Endodermal cell (in vitro differentiated cells): Measurements from ENCODE around the gene ABCB1. TPM values are rescaled to one million over a fixed set of nuclear protein-coding genes. Genes with fewer than 3 reads are reported as not detected.

Source experiments
- DNase-seq: peaks from one replicate; pipeline ENCODE4 v3.0.0-alpha.2; 2017
- H3K27ac ChIP-seq: 2 replicates; pipeline ENCODE4 v1.5.1; 2013; ENCODE audit warnings: mild to moderate bottlenecking, low read depth, low read length, moderate library complexity
- H3K27me3 ChIP-seq: 2 replicates; pipeline ENCODE4 v1.6.1; 2013; ENCODE audit warnings: mild to moderate bottlenecking, low read length, moderate library complexity; ENCODE audit not compliant: insufficient read depth, control insufficient read depth, poor library complexity, severe bottlenecking
- H3K36me3 ChIP-seq: 2 replicates; pipeline ENCODE4 v1.7.0; 2013; ENCODE audit warnings: mild to moderate bottlenecking, low read length, moderate library complexity; ENCODE audit not compliant: control insufficient read depth, insufficient read depth
- H3K4me1 ChIP-seq: one replicate; pipeline ENCODE4 v1.7.0; 2013; ENCODE audit warnings: low read length; ENCODE audit not compliant: control insufficient read depth, insufficient read depth
- H3K4me3 ChIP-seq: 2 replicates; pipeline ENCODE4 v1.5.1; 2013; ENCODE audit warnings: mild to moderate bottlenecking, low read length, moderate library complexity
- H3K9ac ChIP-seq: 2 replicates; pipeline ENCODE4 v1.6.1; 2013; ENCODE audit warnings: mild to moderate bottlenecking, low read length, moderate library complexity; ENCODE audit not compliant: poor library complexity, severe bottlenecking; ENCODE audit errors: extremely low read depth
- H3K9me3 ChIP-seq: 2 replicates; pipeline ENCODE4 v1.6.1; 2013; ENCODE audit warnings: mild to moderate bottlenecking, low read length, moderate library complexity; ENCODE audit not compliant: control insufficient read depth
- H3K27ac Mint-ChIP-seq: 2 replicates; pipeline ENCODE4 v1.8.0; 2020; ENCODE audit warnings: mixed read lengths
- H3K27me3 Mint-ChIP-seq: 2 replicates; pipeline ENCODE4 v1.8.0; 2021; ENCODE audit warnings: mild to moderate bottlenecking, mixed read lengths; ENCODE audit not compliant: insufficient read depth
- H3K36me3 Mint-ChIP-seq: 2 replicates; pipeline ENCODE4 v1.8.0; 2020; ENCODE audit warnings: low read depth, mixed read lengths
- H3K4me1 Mint-ChIP-seq: 2 replicates; pipeline ENCODE4 v1.8.0; 2020; ENCODE audit warnings: mixed read lengths
- H3K4me3 Mint-ChIP-seq: 2 replicates; pipeline ENCODE4 v1.8.0; 2020; ENCODE audit warnings: mild to moderate bottlenecking, moderate library complexity, mixed read lengths
- H3K9me3 Mint-ChIP-seq: 2 replicates; pipeline ENCODE4 v1.8.0; 2020; ENCODE audit warnings: mild to moderate bottlenecking, mixed read lengths
- CTCF ChIP-seq: fragments of 200-600 bp; sonication (generic); conservative IDR thresholded peaks from 2 replicates; pipeline ENCODE4 v1.5.0; 2021; ENCODE audit warnings: antibody characterized with exemption, mild to moderate bottlenecking
- WGBS, 2 experiments: methylation state at CpG; one replicate each; pipeline versions ENCODE4 v1.1.5 to v1.1.7; 2013; ENCODE audit warnings: missing lambda C conversion rate in 2 of 2, mixed read lengths in 1 of 2; ENCODE audit not compliant: insufficient coverage in 1 of 2, insufficient read length in 1 of 2; 5-methylcytosine and 5-hydroxymethylcytosine counted together
- total RNA-seq, 2 donors: library from RNA; stranded (reverse); fragmentation: NEBNext Ultra II Directional in 1 of 2; extraction: Animal tissue kit (Norgen Biotek cat#: 25700) in 1 of 2; gene quantifications; 2 replicates in 1 of 2; 3 replicates in 1 of 2; pipeline ENCODE4 v1.2.1, GENCODE V29; 2021

Gene ABCB1
- total RNA-seq, 2 donors from 2014 or later, result 0.07 TPM; not detected in 1

- Histone ChIP-seq H3K27ac (no peak overlapping the region), H3K9me3 (no peaks in the 10 kb centered on the region), H3K4me1 (peaks cover 11% of the 10 kb centered on the region), H3K36me3 (no peaks in the 10 kb centered on the region), H3K4me3 (no peak overlapping the region), H3K27me3 (no peaks in the 10 kb centered on the region), H3K9ac (no peak overlapping the region)
- Mint-ChIP-seq H3K9me3 (no peaks in the 10 kb centered on the region), H3K4me1 (peaks cover 28% of the 10 kb centered on the region), H3K4me3 (no peak overlapping the region), H3K27me3 (no peaks in the 10 kb centered on the region), H3K27ac (no peak overlapping the region), H3K36me3 (no peaks in the 10 kb centered on the region)
- no peak for DNase-seq
- WGBS, 2 experiments, result 70% methylated on average over 1 of the region's 1 CpG; no CpG with 5 or more reads in 1 of the 2 experiments
- TF ChIP-seq CTCF, result no peak
Observed at GRCh38 chr7:87511510-87511909, 89.2 kb downstream of the ABCB1 start.

GRCh38 chr7:87510411-87510875 is 90.2 kb downstream of the ABCB1 start:
- H3K27ac Mint-ChIP-seq, result no peak overlapping the region

GRCh38 chr7:87507446-87507845 is 93.2 kb downstream of the ABCB1 start:
- H3K27me3 ChIP-seq, result no peaks in the 10 kb centered on the region
- H3K4me3 Mint-ChIP-seq, result no peak overlapping the region
- no peak overlapping the region for H3K4me3 ChIP-seq
- peak; percentile 66 for DNase-seq
- no peak overlapping the region for H3K27ac ChIP-seq
- H3K27ac Mint-ChIP-seq, result no peak overlapping the region
- peaks cover 28% of the 10 kb centered on the region for H3K4me1 Mint-ChIP-seq
- H3K36me3 Mint-ChIP-seq, result no peaks in the 10 kb centered on the region
- H3K9ac ChIP-seq, result no peak overlapping the region
- WGBS, 2 experiments, result 35 to 38% methylated on average over 3 of the region's 3 CpGs
- no peaks in the 10 kb centered on the region for H3K27me3 Mint-ChIP-seq
- no peaks in the 10 kb centered on the region for H3K9me3 Mint-ChIP-seq
- no peaks in the 10 kb centered on the region for H3K9me3 ChIP-seq
- TF ChIP-seq CTCF, result peak; percentile 75
- peaks cover 11% of the 10 kb centered on the region for H3K4me1 ChIP-seq
- no peaks in the 10 kb centered on the region for H3K36me3 ChIP-seq

More at GRCh38 chr7:87510411-87510875, 90.2 kb downstream of the ABCB1 start:
- Histone ChIP-seq H3K9ac (no peak overlapping the region), H3K4me3 (no peak overlapping the region), H3K27me3 (no peaks in the 10 kb centered on the region), H3K9me3 (no peaks in the 10 kb centered on the region), H3K4me1 (peaks cover 11% of the 10 kb centered on the region), H3K27ac (no peak overlapping the region), H3K36me3 (no peaks in the 10 kb centered on the region)
- Mint-ChIP-seq H3K4me1 (peaks cover 28% of the 10 kb centered on the region), H3K27me3 (no peaks in the 10 kb centered on the region), H3K4me3 (no peak overlapping the region), H3K36me3 (no peaks in the 10 kb centered on the region), H3K9me3 (no peaks in the 10 kb centered on the region)
- DNase-seq, result no peak
- TF ChIP-seq CTCF, result no peak
- 90 to 94% methylated on average over 1 of the region's 1 CpG for WGBS, 2 experiments
